HepG2 (cell line): ENCODE measurements around the gene THOP1. TPM values are rescaled to one million over a fixed set of nuclear protein-coding genes. Genes with fewer than 3 reads are reported as not detected.

ENCODE experiments used
- FOXA1 ChIP-seq, 2 experiments: fragments of 450-650 bp in 1 of 2; sonication (generic) in 1 of 2; formaldehyde crosslinking in 1 of 2; IDR thresholded peaks; 2 replicates each; pipeline versions ENCODE4 v1.4.0 to v1.6.1; 2016 to 2020; ENCODE audit warnings: missing genetic modification reagents in 1 of 2
- LCORL ChIP-seq, 2 experiments: fragments of 450-650 bp in 1 of 2; sonication (generic) in 1 of 2; formaldehyde crosslinking in 1 of 2; IDR thresholded peaks; 2 replicates each; pipeline versions ENCODE4 v1.5.0 to v1.6.1; 2017 to 2020; ENCODE audit warnings: antibody characterized with exemption in 1 of 2, missing genetic modification reagents in 1 of 2
- MTA3 ChIP-seq: sonication (generic); formaldehyde crosslinking; IDR thresholded peaks from 2 replicates; pipeline ENCODE4 v1.4.0; 2020; ENCODE audit warnings: missing genetic modification reagents
- NR2C2 ChIP-seq: sonication (generic); formaldehyde crosslinking; IDR thresholded peaks from 2 replicates; pipeline ENCODE4 v1.4.0; 2020; ENCODE audit warnings: missing genetic modification reagents, mild to moderate bottlenecking, moderate library complexity, borderline replicate concordance
- PHB2 ChIP-seq: fragments of 450-650 bp; IDR thresholded peaks from 2 replicates; pipeline ENCODE4 v1.6.1; 2018; ENCODE audit not compliant: partially characterized antibody
- SMAD3 ChIP-seq: sonication (generic); formaldehyde crosslinking; IDR thresholded peaks from 2 replicates; pipeline ENCODE4 v1.4.0; 2020; ENCODE audit warnings: missing genetic modification reagents
- TARDBP ChIP-seq: sonication (generic); formaldehyde crosslinking; IDR thresholded peaks from 2 replicates; pipeline ENCODE4 v1.8.0; 2022; ENCODE audit warnings: mild to moderate bottlenecking, missing genetic modification reagents
- YEATS2 ChIP-seq: sonication (generic); formaldehyde crosslinking; IDR thresholded peaks from 2 replicates; pipeline ENCODE4 v1.4.0; 2020; ENCODE audit warnings: missing genetic modification reagents, borderline replicate concordance
- ZBED4 ChIP-seq: sonication (generic); formaldehyde crosslinking; IDR thresholded peaks from 2 replicates; pipeline ENCODE4 v1.4.0; 2020; ENCODE audit warnings: missing genetic modification reagents, borderline replicate concordance
- ZBTB20 ChIP-seq: sonication (generic); formaldehyde crosslinking; IDR thresholded peaks from 2 replicates; pipeline ENCODE4 v1.8.1; 2023; ENCODE audit warnings: missing genetic modification reagents, low read depth, mild to moderate bottlenecking, borderline replicate concordance
- ZKSCAN1 ChIP-seq: fragments of 150-350 bp; IDR thresholded peaks from 2 replicates; pipeline ENCODE4 v1.6.1; 2014; ENCODE audit warnings: low read length
- ZNF337 ChIP-seq: sonication (generic); formaldehyde crosslinking; IDR thresholded peaks from 2 replicates; pipeline ENCODE4 v1.5.1; 2020; ENCODE audit warnings: missing genetic modification reagents, low read depth, mild to moderate bottlenecking, borderline replicate concordance
- ZNF530 ChIP-seq: sonication (generic); formaldehyde crosslinking; IDR thresholded peaks from 2 replicates; pipeline ENCODE4 v1.5.0; 2020; ENCODE audit warnings: low read depth, mild to moderate bottlenecking, missing genetic modification reagents
- ZNF552 ChIP-seq: sonication (generic); formaldehyde crosslinking; IDR thresholded peaks from 2 replicates; pipeline ENCODE4 v1.9.0; 2022; ENCODE audit warnings: missing genetic modification reagents, mild to moderate bottlenecking, borderline replicate concordance
- ZNF784 ChIP-seq: sonication (generic); formaldehyde crosslinking; IDR thresholded peaks from 2 replicates; pipeline ENCODE4 v1.5.1; 2020; ENCODE audit warnings: missing genetic modification reagents, mild to moderate bottlenecking, borderline replicate concordance
- ZSCAN30 ChIP-seq: sonication (generic); formaldehyde crosslinking; IDR thresholded peaks from 2 replicates; pipeline ENCODE4 v1.5.0; 2020; ENCODE audit warnings: mild to moderate bottlenecking, missing genetic modification reagents
- polyA plus RNA-seq, 8 experiments: library from polyadenylated mRNA; depleted of rRNA in 3 of 8; stranded (reverse) in 7 of 8; unstranded in 1 of 8; fragments of >200 nt; fragmentation: Illumina TruSeq in 4 of 8; extraction: Trizol in 4 of 8; gene quantifications; 2 replicates each; pipeline versions ENCODE4 v1.2.1 to v1.2.3, GENCODE V29; 2011 to 2016; ENCODE audit warnings: low read depth in 4 of 8, missing spikeins in 1 of 8, mixed read lengths in 1 of 8; ENCODE audit not compliant: insufficient read depth in 1 of 8
- total RNA-seq, 5 experiments: library from RNA; depleted of rRNA; stranded (reverse); fragments of >200 nt; fragmentation: Illumina TruSeq; extraction: Trizol; gene quantifications; 2 replicates each; pipeline ENCODE4 v1.2.3, GENCODE V29; 2016; ENCODE audit warnings: low read depth in 1 of 5
- TF ChIP-seq, protein P1 (sequence below): sonication (generic); formaldehyde crosslinking; IDR thresholded peaks from 2 replicates; pipeline ENCODE4 v1.8.0; 2022; ENCODE audit warnings: low read depth, missing genetic modification reagents

The THOP1 gene
- total and polyA plus RNA-seq, 2 of the 13 experiments (the other 11 are each of a cell fraction or from before 2014, with no cell fraction given) = 74.4 to 116 TPM

- TF ChIP-seq ZBED4 (peak; percentile 64; the same call in 1 of the 2 replicates), FOXA1 (IDR thresholded peaks at IDR 0.05) (no peak), FOXA1 (CRISPR knock-in tag; IDR thresholded peaks at IDR 0.05) (no peak), ZNF784 (CRISPR knock-in tag) (no peak), SMAD3 (CRISPR knock-in tag) (no peak), NR2C2 (CRISPR knock-in tag) (peak; percentile 96), LCORL (IDR thresholded peaks at IDR 0.05) (no peak), LCORL (CRISPR knock-in tag; IDR thresholded peaks at IDR 0.05) (peak; percentile 70; the same call in 1 of the 2 replicates), TARDBP (CRISPR knock-in tag) (peak; percentile 84; the same call in 1 of the 2 replicates), ZBTB20 (0 out of 2 replicates have a peak, but pooled peaks have one; percentile 42), YEATS2 (CRISPR knock-in tag) (peak; percentile 31; the same call in 1 of the 2 replicates), PHB2 (no peak), ZNF337 (CRISPR knock-in tag) (no peak), MTA3 (CRISPR knock-in tag) (no peak), ZSCAN30 (no peak), ZKSCAN1 (no peak), ZNF530 (CRISPR knock-in tag) (no peak), ZNF552 (no peak)
- TF ChIP-seq, protein P1, sequence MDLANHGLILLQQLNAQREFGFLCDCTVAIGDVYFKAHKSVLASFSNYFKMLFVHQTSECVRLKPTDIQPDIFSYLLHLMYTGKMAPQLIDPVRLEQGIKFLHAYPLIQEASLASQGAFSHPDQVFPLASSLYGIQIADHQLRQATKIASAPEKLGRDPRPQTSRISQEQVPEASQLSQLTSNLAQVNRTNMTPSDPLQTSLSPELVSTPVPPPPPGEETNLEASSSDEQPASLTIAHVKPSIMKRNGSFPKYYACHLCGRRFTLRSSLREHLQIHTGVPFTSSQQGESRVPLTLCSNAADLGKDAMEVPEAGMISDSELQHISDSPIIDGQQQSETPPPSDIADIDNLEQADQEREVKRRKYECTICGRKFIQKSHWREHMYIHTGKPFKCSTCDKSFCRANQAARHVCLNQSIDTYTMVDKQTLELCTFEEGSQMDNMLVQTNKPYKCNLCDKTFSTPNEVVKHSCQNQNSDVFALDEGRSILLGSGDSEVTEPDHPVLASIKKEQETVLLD (CRISPR knock-in tag) = no peak
Measured at GRCh38 chr19:2790557-2791271, 5.4 kb downstream of the THOP1 start (continued).
